ENCODE results near the gene NLGN1. TPM values are rescaled to one million over a fixed set of nuclear protein-coding genes. Genes with fewer than 3 reads are reported as not detected.

The NLGN1 gene
- total RNA-seq, 4 donors from 2014 or later: 0.80 to 4.4 (median 1.8) TPM

GRCh38 chr3:174321548-174321947, 924.0 kb downstream of the NLGN1 start:
- WGBS, 2 donors: 61 to 71% methylated on average over 1 of the region's 1 CpG
- TF ChIP-seq POLR2A (IDR thresholded peaks at IDR 0.05) (no peak), CTCF (IDR thresholded peaks at IDR 0.05) (no peak)
- intact Hi-C loops (cut with DNase I; ENCODE audit: low total_unique reads): no loop called here
- H3K4me3 ChIP-seq (ENCODE audit: low read depth, poor library complexity, severe bottlenecking): no peak overlapping the region
- DNase-seq (ENCODE audit: low spot score in 2 of 2): no peak

- no peak for TF ChIP-seq POLR2A (IDR thresholded peaks at IDR 0.05)
- TF ChIP-seq CTCF (IDR thresholded peaks at IDR 0.05): no peak
- H3K4me3 ChIP-seq (ENCODE audit: low read depth, poor library complexity, severe bottlenecking): no peak overlapping the region
- no peak for DNase-seq (ENCODE audit: low spot score in 2 of 2)
- 74 to 82% methylated on average over 2 of the region's 2 CpGs for WGBS, 2 donors
- intact Hi-C loops (cut with DNase I; ENCODE audit: low total_unique reads): no loop called here
Observed at GRCh38 chr3:174322789-174323188, 925.2 kb downstream of the NLGN1 start.

- WGBS, 2 donors: 81 to 83% methylated on average over 3 of the region's 3 CpGs
- H3K4me3 ChIP-seq (ENCODE audit: low read depth, poor library complexity, severe bottlenecking): no peak overlapping the region
- no peak for TF ChIP-seq CTCF (IDR thresholded peaks at IDR 0.05)
- no peak for TF ChIP-seq POLR2A (IDR thresholded peaks at IDR 0.05)
- DNase-seq (ENCODE audit: low spot score in 2 of 2): no peak
- intact Hi-C loops (cut with DNase I; ENCODE audit: low total_unique reads): no loop called here
Observed at GRCh38 chr3:174325171-174325570, 927.6 kb downstream of the NLGN1 start.

- TF ChIP-seq POLR2A (IDR thresholded peaks at IDR 0.05) (no peak), CTCF (IDR thresholded peaks at IDR 0.05) (no peak)
- WGBS, 2 donors: 27 to 29% methylated on average over 7 of the region's 7 CpGs
- intact Hi-C loops (cut with DNase I; ENCODE audit: low total_unique reads): no loop called here
- H3K4me3 ChIP-seq (ENCODE audit: low read depth, poor library complexity, severe bottlenecking): no peak overlapping the region
- DNase-seq (ENCODE audit: low spot score in 2 of 2): no peak
Observed at GRCh38 chr3:174325834-174326700, 928.5 kb downstream of the NLGN1 start.

- no peak for DNase-seq (ENCODE audit: low spot score in 2 of 2)
- no peak for TF ChIP-seq CTCF (IDR thresholded peaks at IDR 0.05)
- no peak for TF ChIP-seq POLR2A (IDR thresholded peaks at IDR 0.05)
- H3K4me3 ChIP-seq (ENCODE audit: low read depth, poor library complexity, severe bottlenecking): no peak overlapping the region
- intact Hi-C loops (cut with DNase I; ENCODE audit: low total_unique reads): no loop called here
- 75 to 77% methylated on average over 3 of the region's 3 CpGs for WGBS, 2 donors
Observed at GRCh38 chr3:174329321-174329720, 931.8 kb downstream of the NLGN1 start.

GRCh38 chr3:174330303-174330702, 932.8 kb downstream of the NLGN1 start:
- H3K4me3 ChIP-seq (ENCODE audit: low read depth, poor library complexity, severe bottlenecking): no peak overlapping the region
- intact Hi-C loops (cut with DNase I; ENCODE audit: low total_unique reads): no loop called here
- no peak for DNase-seq (ENCODE audit: low spot score in 2 of 2)
- no peak for TF ChIP-seq POLR2A (IDR thresholded peaks at IDR 0.05)
- no peak for TF ChIP-seq CTCF (IDR thresholded peaks at IDR 0.05)

Measured in lower leg skin (tissue), 4 donors.